AG08396 (cell line): ENCODE results near the gene RRM1.
"Not testable (repeated sequence)": the region's sequence is repeated elsewhere in the genome, so short reads cannot be mapped to it uniquely, and the experiment has no call there.

Source experiments
- DNase-seq: peaks from one replicate; pipeline ENCODE4 v3.0.0; 2012; ENCODE audit warnings: low spot score, mixed read lengths

Gene RRM1

GRCh38 chr11:4140067-4140636 lies 45.6 kb downstream of the RRM1 start:
- no peak for DNase-seq

GRCh38 chr11:4146070-4146771 lies 51.6 kb downstream of the RRM1 start:
- no peak for DNase-seq

GRCh38 chr11:4146772-4147098 lies 52.1 kb downstream of the RRM1 start:
- DNase-seq = no peak

- no peak for DNase-seq
Measured at GRCh38 chr11:4154503-4154902, 59.9 kb downstream of the RRM1 start.

- DNase-seq = no peak
Measured at GRCh38 chr11:4156571-4156970, 62.0 kb downstream of the RRM1 start.

GRCh38 chr11:4158818-4159217 lies 64.2 kb downstream of the RRM1 start:
- DNase-seq = not testable (repeated sequence)

- no peak for DNase-seq
Measured at GRCh38 chr11:4161305-4161704, 66.7 kb downstream of the RRM1 start.

- no peak for DNase-seq
Measured at GRCh38 chr11:4164884-4165590, 70.4 kb downstream of the RRM1 start.

- no peak for DNase-seq
Measured at GRCh38 chr11:4167292-4167691, 72.7 kb downstream of the RRM1 start.

GRCh38 chr11:4167758-4168157 lies 73.2 kb downstream of the RRM1 start:
- no peak for DNase-seq

- not testable (repeated sequence) for DNase-seq
Measured at GRCh38 chr11:4175620-4176350, 81.2 kb downstream of the RRM1 start.

- no peak for DNase-seq
Measured at GRCh38 chr11:4178813-4179662, 84.4 kb downstream of the RRM1 start.

- no peak for DNase-seq
Measured at GRCh38 chr11:4180441-4181183, 86.0 kb downstream of the RRM1 start.

- peak; percentile 81 for DNase-seq
Measured at GRCh38 chr11:4181782-4182721, 87.5 kb downstream of the RRM1 start.

- no peak for DNase-seq
Measured at GRCh38 chr11:4183410-4184057, 88.9 kb downstream of the RRM1 start.

- DNase-seq = peak; percentile 45
Measured at GRCh38 chr11:4184163-4184916, 89.7 kb downstream of the RRM1 start.

GRCh38 chr11:4185561-4185960 lies 91.0 kb downstream of the RRM1 start:
- no peak for DNase-seq

GRCh38 chr11:4186464-4187054 lies 92.0 kb downstream of the RRM1 start:
- no peak for DNase-seq
